Activated T-cell treated with anti-CD3 and anti-CD28 coated beads for 4 hours (primary cell): ENCODE results near the gene RAB7B.
"Not testable (repeated sequence)": the region's sequence is repeated elsewhere in the genome, so short reads cannot be mapped to it uniquely, and the experiment has no call there.

Source experiments
- DNase-seq: peaks from one replicate; pipeline ENCODE4 v3.0.0-alpha.2; 2020

The RAB7B gene

GRCh38 chr1:206021626-206022365 lies 18.6 kb upstream of the RAB7B start:
- no peak for DNase-seq

GRCh38 chr1:206021008-206021625 lies 17.9 kb upstream of the RAB7B start:
- DNase-seq = no peak

- no peak for DNase-seq
Observed at GRCh38 chr1:206020393-206021007, 17.3 kb upstream of the RAB7B start.

- no peak for DNase-seq
Observed at GRCh38 chr1:206015071-206015470, 11.9 kb upstream of the RAB7B start.

- no peak for DNase-seq
Observed at GRCh38 chr1:206014601-206015000, 11.4 kb upstream of the RAB7B start.

- DNase-seq = no peak
Observed at GRCh38 chr1:206013026-206013795, 10.0 kb upstream of the RAB7B start.

- DNase-seq = no peak
Observed at GRCh38 chr1:206012086-206012859, 9.1 kb upstream of the RAB7B start.

- DNase-seq = no peak
Observed at GRCh38 chr1:206011057-206011456, 7.9 kb upstream of the RAB7B start.

GRCh38 chr1:206010060-206010459 lies 6.9 kb upstream of the RAB7B start:
- no peak for DNase-seq

- no peak for DNase-seq
Observed at GRCh38 chr1:206006946-206007345, 3.8 kb upstream of the RAB7B start.

- DNase-seq = no peak
Observed at GRCh38 chr1:206005778-206006180, 2.6 kb upstream of the RAB7B start.

- DNase-seq = no peak
Observed at GRCh38 chr1:206005234-206005633, 2.0 kb upstream of the RAB7B start.

- DNase-seq = no peak
Observed at GRCh38 chr1:206004826-206005225, 1.6 kb upstream of the RAB7B start.

GRCh38 chr1:206003854-206004800 lies 932 bp upstream of the RAB7B start:
- DNase-seq = no peak

GRCh38 chr1:206002160-206002559 lies 1.0 kb downstream of the RAB7B start:
- no peak for DNase-seq

- DNase-seq = peak; percentile 12
Observed at GRCh38 chr1:206001476-206001888, 1.7 kb downstream of the RAB7B start.

- DNase-seq = no peak
Observed at GRCh38 chr1:206000641-206001339, 2.4 kb downstream of the RAB7B start.

- DNase-seq = no peak
Observed at GRCh38 chr1:205998457-205999241, 4.5 kb downstream of the RAB7B start.

GRCh38 chr1:205996641-205997040 lies 6.6 kb downstream of the RAB7B start:
- not testable (repeated sequence) for DNase-seq

- no peak for DNase-seq
Observed at GRCh38 chr1:205994346-205994745, 8.8 kb downstream of the RAB7B start.
